Measurements from ENCODE around the gene TJP1.

DNA sequence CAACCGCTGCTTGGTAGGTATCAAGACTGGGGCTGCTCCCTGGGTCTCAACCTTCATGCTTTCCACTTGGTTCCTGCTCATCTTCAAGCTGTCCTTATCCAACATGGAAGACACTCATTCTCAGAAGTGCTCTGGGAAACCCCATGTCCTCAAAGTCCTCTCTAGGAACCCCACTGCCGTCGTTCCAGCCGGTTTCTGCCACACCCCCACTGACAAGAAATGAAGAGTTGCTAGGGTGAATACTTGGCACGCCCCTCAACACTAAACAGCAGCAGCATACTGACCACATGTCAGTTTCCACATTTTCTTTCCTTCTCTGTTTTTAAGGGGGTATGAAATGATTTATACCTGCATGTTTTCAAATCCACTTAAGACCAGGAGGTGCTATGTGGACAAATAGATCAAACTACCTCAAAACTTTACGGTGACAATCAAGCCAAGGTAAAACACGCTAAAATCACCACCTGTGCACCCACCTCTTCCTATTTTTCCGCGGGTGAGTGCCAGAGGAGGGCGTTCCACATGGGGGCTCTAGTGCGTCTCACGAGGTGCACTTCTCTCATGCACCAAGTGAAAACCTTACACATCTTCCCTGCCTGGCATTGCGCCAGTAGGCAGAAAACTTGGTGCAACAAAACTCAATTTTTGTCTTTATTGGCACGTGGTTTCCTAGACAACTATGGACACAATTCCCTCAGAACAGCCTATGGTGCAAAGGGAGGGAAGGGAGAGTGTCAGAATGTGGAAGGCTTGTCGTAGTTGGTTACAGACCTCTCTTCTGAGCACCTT, 125.1 kb downstream of the TJP1 start:
- TF ChIP-seq, protein P1, sequence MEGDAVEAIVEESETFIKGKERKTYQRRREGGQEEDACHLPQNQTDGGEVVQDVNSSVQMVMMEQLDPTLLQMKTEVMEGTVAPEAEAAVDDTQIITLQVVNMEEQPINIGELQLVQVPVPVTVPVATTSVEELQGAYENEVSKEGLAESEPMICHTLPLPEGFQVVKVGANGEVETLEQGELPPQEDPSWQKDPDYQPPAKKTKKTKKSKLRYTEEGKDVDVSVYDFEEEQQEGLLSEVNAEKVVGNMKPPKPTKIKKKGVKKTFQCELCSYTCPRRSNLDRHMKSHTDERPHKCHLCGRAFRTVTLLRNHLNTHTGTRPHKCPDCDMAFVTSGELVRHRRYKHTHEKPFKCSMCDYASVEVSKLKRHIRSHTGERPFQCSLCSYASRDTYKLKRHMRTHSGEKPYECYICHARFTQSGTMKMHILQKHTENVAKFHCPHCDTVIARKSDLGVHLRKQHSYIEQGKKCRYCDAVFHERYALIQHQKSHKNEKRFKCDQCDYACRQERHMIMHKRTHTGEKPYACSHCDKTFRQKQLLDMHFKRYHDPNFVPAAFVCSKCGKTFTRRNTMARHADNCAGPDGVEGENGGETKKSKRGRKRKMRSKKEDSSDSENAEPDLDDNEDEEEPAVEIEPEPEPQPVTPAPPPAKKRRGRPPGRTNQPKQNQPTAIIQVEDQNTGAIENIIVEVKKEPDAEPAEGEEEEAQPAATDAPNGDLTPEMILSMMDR (IDR thresholded peaks at IDR 0.05), result no peak
- no peak for TF ChIP-seq POLR2A (IDR thresholded peaks at IDR 0.05)
